UCSD-AML1 (cell line): Measurements from ENCODE around the gene HS6ST1.

ENCODE experiments used
- DNase-seq: peaks from one replicate; lab custom pipeline; 2025; ENCODE audit not compliant: unreplicated experiment; lab: John Stamatoyannopoulos, UW

HS6ST1 gene

GRCh38 chr2:128318776-128319464 lies at the start of gene HS6ST1:
Gene HS6ST1 (minus strand): TSS chr2:128318868. CDS start chr2:128318563, 305 bp downstream.
- peak; percentile 84 for DNase-seq

GRCh38 chr2:128367601-128368359 lies 49.1 kb upstream of the HS6ST1 start:
- DNase-seq, result no peak

GRCh38 chr2:128366713-128367511 lies 48.2 kb upstream of the HS6ST1 start:
- DNase-seq, result no peak

- DNase-seq, result no peak
Measured at GRCh38 chr2:128365217-128365905, 46.7 kb upstream of the HS6ST1 start.

- DNase-seq, result no peak
Measured at GRCh38 chr2:128364441-128364911, 45.8 kb upstream of the HS6ST1 start.

GRCh38 chr2:128363934-128364361 lies 45.3 kb upstream of the HS6ST1 start:
- DNase-seq, result no peak

GRCh38 chr2:128362889-128363228 lies 44.2 kb upstream of the HS6ST1 start:
- no peak for DNase-seq

- DNase-seq, result no peak
Measured at GRCh38 chr2:128362176-128362888, 43.7 kb upstream of the HS6ST1 start.

GRCh38 chr2:128361376-128362131 lies 42.9 kb upstream of the HS6ST1 start:
- no peak for DNase-seq

- DNase-seq, result no peak
Measured at GRCh38 chr2:128360711-128361110, 42.0 kb upstream of the HS6ST1 start.

GRCh38 chr2:128359841-128360240 lies 41.2 kb upstream of the HS6ST1 start:
- DNase-seq, result no peak

- no peak for DNase-seq
Measured at GRCh38 chr2:128358941-128359731, 40.5 kb upstream of the HS6ST1 start.

GRCh38 chr2:128357506-128358370 lies 39.1 kb upstream of the HS6ST1 start:
- DNase-seq, result no peak

- no peak for DNase-seq
Measured at GRCh38 chr2:128356127-128356526, 37.5 kb upstream of the HS6ST1 start.

GRCh38 chr2:128354726-128355470 lies 36.2 kb upstream of the HS6ST1 start:
- DNase-seq, result no peak

GRCh38 chr2:128354161-128354560 lies 35.5 kb upstream of the HS6ST1 start:
- no peak for DNase-seq

- DNase-seq, result no peak
Measured at GRCh38 chr2:128350736-128351135, 32.1 kb upstream of the HS6ST1 start.
